Measurements from ENCODE around the gene THUMPD2.
"Not testable (repeated sequence)": the region's sequence is repeated elsewhere in the genome, so short reads cannot be mapped to it uniquely, and the experiment has no call there.

Gene THUMPD2

DNA sequence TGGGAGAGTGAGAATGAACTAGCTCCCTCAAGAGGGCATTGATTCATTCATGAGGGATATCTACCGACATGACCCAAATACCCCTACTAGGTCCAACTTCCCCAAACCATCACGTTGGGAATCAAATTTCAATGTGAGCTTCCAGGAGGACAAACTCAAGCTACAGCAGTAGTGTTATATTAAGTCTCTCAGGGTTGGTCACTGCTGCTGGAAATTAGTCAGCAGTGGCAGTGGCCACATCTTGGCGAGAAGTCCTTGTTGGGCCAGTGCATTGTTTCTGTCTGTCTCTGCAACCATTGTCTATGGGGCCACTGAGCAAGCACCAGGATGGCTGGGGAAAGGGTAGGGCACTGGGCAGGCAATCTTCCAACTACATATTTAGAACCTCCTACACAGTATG, 47.5 kb downstream of the THUMPD2 start:
- Histone ChIP-seq H3K27ac (no peak overlapping the region), H3K4me1 (ENCODE audit: control insufficient read depth in 1 of 2, insufficient read depth in 1 of 2, low read depth in 1 of 2, low read length in 1 of 2) (no peaks in the 10 kb centered on the region), H3K27me3 (no peaks in the 10 kb centered on the region), H3K36me3 (peaks cover 15% of the 10 kb centered on the region), H3K9me3 (no peaks in the 10 kb centered on the region), H3K4me3 (ENCODE audit: low read depth in 1 of 2, low read length in 1 of 2) (no peak overlapping the region)
- TF ChIP-seq, protein P1, sequence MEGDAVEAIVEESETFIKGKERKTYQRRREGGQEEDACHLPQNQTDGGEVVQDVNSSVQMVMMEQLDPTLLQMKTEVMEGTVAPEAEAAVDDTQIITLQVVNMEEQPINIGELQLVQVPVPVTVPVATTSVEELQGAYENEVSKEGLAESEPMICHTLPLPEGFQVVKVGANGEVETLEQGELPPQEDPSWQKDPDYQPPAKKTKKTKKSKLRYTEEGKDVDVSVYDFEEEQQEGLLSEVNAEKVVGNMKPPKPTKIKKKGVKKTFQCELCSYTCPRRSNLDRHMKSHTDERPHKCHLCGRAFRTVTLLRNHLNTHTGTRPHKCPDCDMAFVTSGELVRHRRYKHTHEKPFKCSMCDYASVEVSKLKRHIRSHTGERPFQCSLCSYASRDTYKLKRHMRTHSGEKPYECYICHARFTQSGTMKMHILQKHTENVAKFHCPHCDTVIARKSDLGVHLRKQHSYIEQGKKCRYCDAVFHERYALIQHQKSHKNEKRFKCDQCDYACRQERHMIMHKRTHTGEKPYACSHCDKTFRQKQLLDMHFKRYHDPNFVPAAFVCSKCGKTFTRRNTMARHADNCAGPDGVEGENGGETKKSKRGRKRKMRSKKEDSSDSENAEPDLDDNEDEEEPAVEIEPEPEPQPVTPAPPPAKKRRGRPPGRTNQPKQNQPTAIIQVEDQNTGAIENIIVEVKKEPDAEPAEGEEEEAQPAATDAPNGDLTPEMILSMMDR (IDR thresholded peaks at IDR 0.05) = no peak

DNA sequence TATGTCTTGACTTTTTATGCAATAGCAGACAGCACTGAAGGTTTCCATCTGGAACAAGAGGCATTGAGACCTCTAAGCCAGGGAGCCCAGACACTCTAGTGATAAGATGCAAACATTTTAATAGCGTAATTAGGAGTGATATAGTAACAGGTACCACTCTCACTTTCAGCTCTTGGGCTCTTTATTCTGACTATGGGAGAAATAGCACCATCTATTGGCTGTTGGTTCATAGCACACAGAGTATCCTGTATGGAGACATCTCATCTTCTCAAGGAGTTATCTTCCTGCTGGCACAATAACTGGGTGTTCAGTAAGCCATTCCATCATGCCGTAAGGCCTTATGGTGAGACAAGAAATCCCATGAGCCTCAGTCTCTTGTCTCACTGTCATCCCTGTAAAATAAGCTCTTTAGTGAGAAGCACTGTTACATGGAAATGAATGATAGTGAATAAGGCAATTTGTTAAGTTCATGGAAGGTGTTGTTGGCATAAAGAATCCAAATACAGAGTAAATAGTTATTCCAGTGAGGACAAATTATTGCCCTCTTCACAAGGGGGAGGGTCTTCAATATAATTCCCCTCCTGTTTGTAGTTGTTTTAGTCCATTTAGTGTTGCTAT, 48.3 kb downstream of the THUMPD2 start:
- TF ChIP-seq, protein P1 (IDR thresholded peaks at IDR 0.05) = no peak
- Histone ChIP-seq H3K4me3 (ENCODE audit: low read depth in 1 of 2, low read length in 1 of 2) (no peak overlapping the region), H3K27ac (no peak overlapping the region), H3K36me3 (peaks cover 9% of the 10 kb centered on the region), H3K27me3 (no peaks in the 10 kb centered on the region), H3K9me3 (no peaks in the 10 kb centered on the region), H3K4me1 (ENCODE audit: control insufficient read depth in 1 of 2, insufficient read depth in 1 of 2, low read depth in 1 of 2, low read length in 1 of 2) (no peaks in the 10 kb centered on the region)

DNA sequence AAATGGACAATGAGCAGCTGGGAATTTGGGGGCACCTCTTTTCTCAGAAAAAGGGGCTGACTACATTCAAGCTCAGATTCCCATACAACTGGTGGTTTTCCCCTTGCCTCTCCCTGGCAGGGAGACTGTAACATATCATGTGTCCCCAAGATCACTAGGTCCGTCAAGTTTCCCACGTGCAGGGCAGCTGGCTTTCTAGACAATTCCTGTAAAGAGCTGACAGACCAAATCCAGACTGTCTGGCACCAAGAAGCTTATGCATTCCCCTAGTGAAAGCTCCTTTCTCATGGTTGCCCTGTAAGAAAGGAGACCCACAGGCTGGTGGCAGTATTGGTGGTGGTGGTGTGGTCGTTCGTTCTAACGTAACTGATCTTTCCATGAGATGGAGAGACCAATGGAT, 48.8 kb downstream of the THUMPD2 start:
- Histone ChIP-seq H3K27me3 (no peaks in the 10 kb centered on the region), H3K9me3 (no peaks in the 10 kb centered on the region), H3K36me3 (peaks cover 4% of the 10 kb centered on the region), H3K27ac (no peak overlapping the region), H3K4me1 (ENCODE audit: control insufficient read depth in 1 of 2, insufficient read depth in 1 of 2, low read depth in 1 of 2, low read length in 1 of 2) (no peaks in the 10 kb centered on the region), H3K4me3 (ENCODE audit: low read depth in 1 of 2, low read length in 1 of 2) (no peak overlapping the region)
- TF ChIP-seq, protein P1 (IDR thresholded peaks at IDR 0.05) = no peak

DNA sequence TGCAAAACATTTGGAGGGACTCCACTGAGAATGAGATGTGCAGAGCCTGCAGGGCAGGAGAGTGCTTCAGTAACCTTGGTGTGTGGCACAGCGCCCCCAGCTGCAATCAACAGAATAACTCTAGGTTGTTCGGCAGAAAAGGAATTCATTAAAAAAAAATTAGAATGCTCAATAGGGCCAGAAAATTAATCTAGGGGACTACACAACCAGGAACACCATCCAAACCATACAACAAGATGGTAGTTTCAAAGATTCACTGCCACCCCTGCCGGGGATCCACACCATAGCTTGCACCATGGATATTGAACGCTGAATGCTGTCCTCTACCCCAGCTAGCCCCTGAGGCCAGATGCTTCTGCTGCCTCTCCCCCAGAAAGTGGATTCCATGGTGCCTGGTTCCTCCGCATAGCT, 50.1 kb downstream of the THUMPD2 start:
- H3K27ac ChIP-seq = no peak overlapping the region

DNA sequence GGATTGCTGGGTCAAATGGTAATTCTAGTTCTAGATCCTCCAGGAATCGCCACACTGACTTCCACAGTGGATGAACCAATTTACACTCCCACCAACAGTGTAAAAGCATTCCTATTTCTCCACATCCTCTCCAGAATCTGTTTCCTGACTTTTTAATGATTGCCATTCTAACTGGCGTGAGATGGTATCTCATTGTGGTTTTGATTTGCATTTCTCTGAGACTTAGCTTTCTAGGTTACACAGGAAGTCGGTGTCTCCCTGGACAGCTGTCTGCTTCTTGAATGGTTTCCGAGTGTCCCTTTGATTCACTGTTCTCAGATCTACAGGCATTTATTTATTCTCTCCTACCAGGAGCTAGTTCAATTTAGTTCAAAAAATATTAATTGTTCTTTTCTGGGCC, 51.0 kb downstream of the THUMPD2 start:
- not testable (repeated sequence) for H3K27me3 ChIP-seq; H3K9me3 ChIP-seq; H3K4me3 ChIP-seq (ENCODE audit: low read depth in 1 of 2, low read length in 1 of 2); H3K27ac ChIP-seq; H3K36me3 ChIP-seq; H3K4me1 ChIP-seq (ENCODE audit: control insufficient read depth in 1 of 2, insufficient read depth in 1 of 2, low read depth in 1 of 2, low read length in 1 of 2)

More for the DNA sequence above, 50.1 kb downstream of the THUMPD2 start:
- Histone ChIP-seq H3K27me3 (no peaks in the 10 kb centered on the region), H3K4me3 (ENCODE audit: low read depth in 1 of 2, low read length in 1 of 2) (no peak overlapping the region), H3K36me3 (no peaks in the 10 kb centered on the region), H3K4me1 (ENCODE audit: control insufficient read depth in 1 of 2, insufficient read depth in 1 of 2, low read depth in 1 of 2, low read length in 1 of 2) (no peaks in the 10 kb centered on the region), H3K9me3 (no peaks in the 10 kb centered on the region)
- TF ChIP-seq, protein P1 (IDR thresholded peaks at IDR 0.05) = no peak

DNA sequence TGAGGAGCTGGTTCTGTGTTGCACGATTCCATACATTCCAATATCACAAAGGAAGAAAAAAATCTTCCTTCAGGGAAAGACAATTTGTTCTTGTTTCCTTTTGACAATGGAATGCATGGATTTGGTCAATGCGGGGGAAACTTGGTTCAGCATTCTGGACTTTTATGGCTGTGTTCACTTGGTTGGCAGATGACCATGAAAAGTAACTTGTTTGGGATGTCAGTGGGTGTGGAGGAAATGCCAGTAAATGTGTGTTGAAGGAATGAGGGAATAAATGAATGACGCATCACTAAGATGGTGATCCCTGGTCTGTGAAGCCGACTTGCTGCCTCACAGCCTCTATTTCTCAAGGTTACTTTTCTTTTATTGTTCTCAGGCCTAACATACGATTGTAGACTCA, 53.7 kb downstream of the THUMPD2 start:
- no peaks in the 10 kb centered on the region for H3K9me3 ChIP-seq
- no peaks in the 10 kb centered on the region for H3K36me3 ChIP-seq
- H3K4me3 ChIP-seq (ENCODE audit: low read depth in 1 of 2, low read length in 1 of 2) = no peak overlapping the region
- H3K4me1 ChIP-seq (ENCODE audit: control insufficient read depth in 1 of 2, insufficient read depth in 1 of 2, low read depth in 1 of 2, low read length in 1 of 2) = no peaks in the 10 kb centered on the region
- TF ChIP-seq, protein P1 (IDR thresholded peaks at IDR 0.05) = no peak
- H3K27ac ChIP-seq = no peak overlapping the region
- H3K27me3 ChIP-seq = no peaks in the 10 kb centered on the region
